OCI-LY7 (cell line): ENCODE results near the gene SPSB3.

Source experiments
- EZH2phosphoT487 ChIP-seq: fragments of 200-600 bp; sonication (generic); IDR thresholded peaks from 2 replicates; pipeline ENCODE4 v1.6.1; 2018; ENCODE audit warnings: low read depth, borderline replicate concordance, mild to moderate bottlenecking, mixed run types, antibody characterized with exemption, low read length, moderate library complexity, mixed read lengths
- TF ChIP-seq, protein P1 (sequence below): fragments of 200-600 bp; sonication (generic); conservative IDR thresholded peaks from 2 replicates; pipeline ENCODE4 v1.5.1; 2014; ENCODE audit warnings: mild to moderate bottlenecking, antibody characterized with exemption, low read length, moderate library complexity, mixed read lengths

DNA sequence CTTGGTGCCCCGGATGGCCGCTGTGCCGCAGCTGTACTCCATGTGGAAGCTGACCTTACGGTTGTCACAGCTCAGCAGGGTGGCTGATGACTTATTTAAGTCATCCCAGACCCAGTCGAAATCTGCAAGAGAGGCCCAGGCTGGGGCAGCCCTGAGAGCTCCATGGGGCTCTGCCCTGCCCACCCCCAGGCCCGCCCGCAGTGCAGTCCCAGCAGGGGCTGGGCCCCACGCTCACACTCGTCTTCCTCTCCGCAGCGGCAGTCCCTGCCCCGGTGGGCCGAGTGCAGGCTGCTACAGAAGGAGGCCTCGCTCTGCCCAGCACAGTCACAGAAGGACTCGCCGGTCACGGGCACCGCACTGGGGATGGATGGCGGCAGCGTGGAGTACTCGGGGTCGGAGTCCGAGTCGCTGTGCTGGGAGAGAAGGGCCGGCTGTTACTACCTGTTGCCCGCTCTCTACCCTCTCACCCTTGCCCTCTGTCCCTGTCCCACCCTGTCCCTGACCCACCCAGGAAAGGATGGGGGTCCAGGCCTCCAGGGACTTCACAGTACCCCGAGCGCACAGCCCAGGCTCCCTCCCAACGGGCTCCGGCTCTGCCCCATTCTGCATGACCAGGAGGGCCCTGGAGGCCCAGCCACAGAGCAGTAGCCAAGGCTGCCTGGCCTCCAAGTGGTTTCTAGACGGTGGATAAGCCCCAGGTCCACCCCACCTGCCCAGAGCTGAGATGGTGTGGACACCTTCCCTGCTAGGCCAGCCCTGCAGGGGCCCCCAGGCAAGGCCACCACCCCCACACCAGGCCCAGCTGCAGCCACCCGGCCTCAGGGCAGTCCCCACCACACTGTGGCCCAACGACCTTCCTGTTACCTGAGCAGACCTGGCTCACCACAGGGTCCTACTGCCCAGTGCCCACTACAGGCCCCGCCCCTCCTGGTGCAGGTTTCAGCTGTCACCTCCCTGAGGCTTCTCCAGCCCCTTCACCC lies 3.9 kb downstream of the SPSB3 start:
- TF ChIP-seq, protein P1, sequence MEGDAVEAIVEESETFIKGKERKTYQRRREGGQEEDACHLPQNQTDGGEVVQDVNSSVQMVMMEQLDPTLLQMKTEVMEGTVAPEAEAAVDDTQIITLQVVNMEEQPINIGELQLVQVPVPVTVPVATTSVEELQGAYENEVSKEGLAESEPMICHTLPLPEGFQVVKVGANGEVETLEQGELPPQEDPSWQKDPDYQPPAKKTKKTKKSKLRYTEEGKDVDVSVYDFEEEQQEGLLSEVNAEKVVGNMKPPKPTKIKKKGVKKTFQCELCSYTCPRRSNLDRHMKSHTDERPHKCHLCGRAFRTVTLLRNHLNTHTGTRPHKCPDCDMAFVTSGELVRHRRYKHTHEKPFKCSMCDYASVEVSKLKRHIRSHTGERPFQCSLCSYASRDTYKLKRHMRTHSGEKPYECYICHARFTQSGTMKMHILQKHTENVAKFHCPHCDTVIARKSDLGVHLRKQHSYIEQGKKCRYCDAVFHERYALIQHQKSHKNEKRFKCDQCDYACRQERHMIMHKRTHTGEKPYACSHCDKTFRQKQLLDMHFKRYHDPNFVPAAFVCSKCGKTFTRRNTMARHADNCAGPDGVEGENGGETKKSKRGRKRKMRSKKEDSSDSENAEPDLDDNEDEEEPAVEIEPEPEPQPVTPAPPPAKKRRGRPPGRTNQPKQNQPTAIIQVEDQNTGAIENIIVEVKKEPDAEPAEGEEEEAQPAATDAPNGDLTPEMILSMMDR: no peak
- TF ChIP-seq EZH2phosphoT487: no peak
